ENCODE results near the gene RASSF7. TPM values are rescaled to one million over a fixed set of nuclear protein-coding genes. Genes with fewer than 3 reads are reported as not detected.
A peak's percentile ranks its signal among the peaks of the same experiment; 100 is the strongest.

Gene RASSF7
- polyA plus RNA-seq, 1 of the 3 experiments (the other 2 are of a cell fraction), result 19.8 TPM

GRCh38 chr11:605286-606129, 44.7 kb downstream of the RASSF7 start:
- Histone ChIP-seq H2AFZ (ENCODE audit: low read depth) (no peak overlapping the region), H3F3A (replicated peaks; ENCODE audit: insufficient read depth) (peaks cover under 1% of the 10 kb centered on the region), H4K20me1 (ENCODE audit: insufficient read depth) (peaks cover 15% of the 10 kb centered on the region; the same call in 1 of the 2 replicates), H3K9ac (no peak overlapping the region), H3K4me1 (ENCODE audit: control insufficient read depth in 1 of 2, insufficient read depth in 2 of 2, low read depth in 1 of 2, low read length in 1 of 2) (peaks cover 4 to 14% of the 10 kb centered on the region in 2 experiments; a peak in 1 of 4 replicates), H3K79me2 (ENCODE audit: insufficient read depth) (peaks cover 11% of the 10 kb centered on the region; the same call in 1 of the 2 replicates), H3K9me3 (no peaks in the 10 kb centered on the region), H3K27me3 (ENCODE audit: insufficient read depth) (no peaks in the 10 kb centered on the region), H3K36me3 (replicated peaks in 1 of 2; ENCODE audit: control insufficient read depth in 1 of 2, insufficient read depth in 2 of 2, low read length in 1 of 2) (peaks cover 40 to 75% of the 10 kb centered on the region in 2 experiments), H3K4me2 (peak overlapping the region; percentile 47; the same call in 1 of the 2 replicates), H3K4me3 (ENCODE audit: low read depth in 2 of 2, low read length in 1 of 2) (no peak overlapping the region), H3K9me2 (no peaks in the 10 kb centered on the region), H3K27ac (ENCODE audit: low read depth in 2 of 2, low read length in 1 of 2) (peak overlapping the region; percentile 57 to 73; a peak in 2 of 4 replicates)
- no peak for TF ChIP-seq TCF12 (IDR thresholded peaks at IDR 0.05)
- no peak for TF ChIP-seq POLR2AphosphoS5 (IDR thresholded peaks at IDR 0.05; ENCODE audit: low read depth, low read length)
- no peak for TF ChIP-seq SIN3A (IDR thresholded peaks at IDR 0.05; ENCODE audit: borderline replicate concordance, low read depth, low read length)
- TF ChIP-seq FOSL2 (IDR thresholded peaks at IDR 0.05; ENCODE audit: borderline replicate concordance, low read depth), result no peak
- no peak for TF ChIP-seq TEAD4 (IDR thresholded peaks at IDR 0.05; ENCODE audit: borderline replicate concordance, insufficient read depth)
- no peak for TF ChIP-seq USF2 (IDR thresholded peaks at IDR 0.05; ENCODE audit: borderline replicate concordance, low read depth, low read length)
- no peak for TF ChIP-seq USF1 (IDR thresholded peaks at IDR 0.05; ENCODE audit: borderline replicate concordance, low read depth)
- TF ChIP-seq JUND (IDR thresholded peaks at IDR 0.05), result no peak
- TF ChIP-seq GATA2 (CRISPR knock-in tag; IDR thresholded peaks at IDR 0.05), result no peak
- TF ChIP-seq MAX (IDR thresholded peaks at IDR 0.05; ENCODE audit: low read depth), result no peak
- no peak for TF ChIP-seq NFIC (IDR thresholded peaks at IDR 0.05; ENCODE audit: borderline replicate concordance)
- TF ChIP-seq TAF1 (IDR thresholded peaks at IDR 0.05; ENCODE audit: borderline replicate concordance, low read depth, low read length), result no peak
- TF ChIP-seq MEF2A (IDR thresholded peaks at IDR 0.05; ENCODE audit: borderline replicate concordance, low read depth), result no peak
- no peak for TF ChIP-seq IRF3 (IDR thresholded peaks at IDR 0.05; ENCODE audit: low read depth, low read length)
- CTCF ChIA-PET, result interaction anchor here (1.1 to 2.3 kb wide), 2 partner anchors 9 to 51 kb away, joined by 5 to 10 read pairs; no protein-coding TSS in a partner anchor
- POLR2A ChIA-PET, result no interaction called here
- 93% methylated on average over 19 of the region's 33 CpGs for WGBS (ENCODE audit: low lambda C conversion rate)
- DNase-seq, result no peak
